ENCODE measurements around the gene COMT.
A peak's percentile ranks its signal among the peaks of the same experiment; 100 is the strongest.

The COMT gene

GRCh38 chr22:19959043-19959586 lies 17.5 kb downstream of the COMT start:
- peak; percentile 79 for DNase-seq

GRCh38 chr22:19959587-19960490 lies 18.3 kb downstream of the COMT start:
- no peak for DNase-seq

- no peak for DNase-seq
These were observed 19.1 kb downstream of the COMT start for GRCh38 chr22:19960491-19961200.

DNA sequence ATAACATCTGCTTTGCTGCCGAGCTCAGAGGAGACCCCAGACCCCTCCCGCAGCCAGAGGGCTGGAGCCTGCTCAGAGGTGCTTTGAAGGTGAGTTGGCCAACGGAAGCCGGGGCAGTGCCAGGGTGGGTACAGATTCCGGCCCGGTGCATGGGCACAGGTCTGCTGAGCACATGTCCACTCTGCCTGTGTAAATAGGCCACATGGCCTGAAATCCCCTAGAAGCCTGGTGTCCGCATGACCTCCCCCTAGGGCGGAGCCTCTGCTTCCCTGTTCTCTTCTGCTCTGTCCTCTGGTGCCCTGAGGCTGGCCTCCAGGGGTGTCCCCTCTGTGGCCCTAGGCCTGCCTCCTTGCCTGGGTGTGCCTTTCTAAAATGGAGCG lies 19.6 kb downstream of the COMT start:
- DNase-seq: no peak

- DNase-seq: no peak
These were observed 20.3 kb downstream of the COMT start for GRCh38 chr22:19961868-19962245.

DNA sequence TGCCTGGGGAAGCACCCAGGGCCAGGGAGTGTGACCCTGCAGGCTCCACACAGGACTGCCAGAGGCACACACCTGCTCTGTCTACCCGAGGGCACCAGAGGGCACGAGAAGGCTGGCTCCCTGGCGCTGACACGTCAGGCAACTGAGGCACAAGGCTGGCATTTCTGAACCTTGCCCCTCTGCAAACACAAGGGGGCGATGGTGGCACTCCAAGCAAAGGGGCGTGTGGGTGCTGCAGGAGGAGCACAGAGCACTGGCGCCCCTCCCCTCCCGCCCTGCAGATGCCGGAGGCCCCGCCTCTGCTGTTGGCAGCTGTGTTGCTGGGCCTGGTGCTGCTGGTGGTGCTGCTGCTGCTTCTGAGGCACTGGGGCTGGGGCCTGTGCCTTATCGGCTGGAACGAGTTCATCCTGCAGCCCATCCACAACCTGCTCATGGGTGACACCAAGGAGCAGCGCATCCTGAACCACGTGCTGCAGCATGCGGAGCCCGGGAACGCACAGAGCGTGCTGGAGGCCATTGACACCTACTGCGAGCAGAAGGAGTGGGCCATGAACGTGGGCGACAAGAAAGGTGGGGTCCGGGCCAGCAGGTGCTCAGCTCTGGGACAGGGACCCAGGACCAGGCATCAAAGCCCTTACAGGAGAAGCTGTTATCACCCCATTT lies 20.8 kb downstream of the COMT start:
- peak; percentile 66 for DNase-seq

DNA sequence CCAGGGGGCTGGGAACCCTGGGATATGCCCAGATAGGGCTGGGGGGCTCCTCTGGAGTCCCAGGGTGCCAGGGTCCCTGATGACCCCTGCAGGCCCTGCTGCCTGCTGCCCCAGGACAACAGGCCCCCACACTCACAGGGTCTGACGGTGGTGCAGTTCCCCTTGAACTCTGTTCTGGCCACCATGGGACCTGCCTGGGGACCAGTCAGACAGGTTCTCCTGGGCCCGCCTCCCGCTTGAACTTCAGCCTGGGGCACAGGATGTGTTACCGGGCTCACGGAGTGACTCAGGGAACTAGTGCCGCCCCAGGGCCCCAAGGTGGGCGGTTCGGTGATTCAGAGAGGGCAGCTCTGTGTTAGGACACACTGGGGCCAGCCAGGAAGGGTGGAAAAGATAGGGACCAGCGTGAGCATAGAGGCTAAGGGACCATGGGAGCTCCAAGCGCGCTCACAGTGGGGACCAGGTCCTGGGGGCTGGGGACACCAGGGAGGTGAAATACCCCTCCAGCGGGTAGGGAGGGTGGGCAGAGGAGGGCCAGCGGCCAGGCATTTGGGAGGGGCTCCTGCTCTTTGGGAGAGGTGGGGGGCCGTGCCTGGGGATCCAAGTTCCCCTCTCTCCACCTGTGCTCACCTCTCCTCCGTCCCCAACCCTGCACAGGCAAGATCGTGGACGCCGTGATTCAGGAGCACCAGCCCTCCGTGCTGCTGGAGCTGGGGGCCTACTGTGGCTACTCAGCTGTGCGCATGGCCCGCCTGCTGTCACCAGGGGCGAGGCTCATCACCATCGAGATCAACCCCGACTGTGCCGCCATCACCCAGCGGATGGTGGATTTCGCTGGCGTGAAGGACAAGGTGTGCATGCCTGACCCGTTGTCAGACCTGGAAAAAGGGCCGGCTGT lies 21.6 kb downstream of the COMT start:
- no peak for DNase-seq

DNA sequence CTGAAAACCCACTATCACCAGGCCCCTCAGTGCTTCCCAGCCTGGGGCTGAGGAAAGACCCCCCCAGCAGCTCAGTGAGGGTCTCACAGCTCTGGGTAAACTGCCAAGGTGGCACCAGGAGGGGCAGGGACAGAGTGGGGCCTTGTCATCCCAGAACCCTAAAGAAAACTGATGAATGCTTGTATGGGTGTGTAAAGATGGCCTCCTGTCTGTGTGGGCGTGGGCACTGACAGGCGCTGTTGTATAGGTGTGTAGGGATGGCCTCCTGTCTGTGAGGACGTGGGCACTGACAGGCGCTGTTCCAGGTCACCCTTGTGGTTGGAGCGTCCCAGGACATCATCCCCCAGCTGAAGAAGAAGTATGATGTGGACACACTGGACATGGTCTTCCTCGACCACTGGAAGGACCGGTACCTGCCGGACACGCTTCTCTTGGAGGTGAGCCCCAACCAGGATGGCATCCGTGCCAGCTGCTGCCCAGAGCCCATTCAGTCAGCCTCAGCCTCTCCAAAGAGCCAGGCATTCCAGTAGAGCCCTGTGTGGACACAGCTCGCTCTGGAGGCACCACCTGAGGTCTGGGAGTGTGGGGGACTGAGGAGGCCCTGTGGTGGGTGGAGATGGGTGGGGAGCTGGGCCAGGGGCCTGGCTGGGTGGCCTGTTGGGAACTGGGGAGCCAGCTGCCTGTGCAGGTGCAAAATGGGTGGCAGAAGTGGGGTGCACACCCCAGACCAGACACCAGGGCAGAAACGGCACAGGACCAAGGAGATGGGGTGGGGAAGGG lies 22.5 kb downstream of the COMT start:
- DNase-seq: no peak

DNA sequence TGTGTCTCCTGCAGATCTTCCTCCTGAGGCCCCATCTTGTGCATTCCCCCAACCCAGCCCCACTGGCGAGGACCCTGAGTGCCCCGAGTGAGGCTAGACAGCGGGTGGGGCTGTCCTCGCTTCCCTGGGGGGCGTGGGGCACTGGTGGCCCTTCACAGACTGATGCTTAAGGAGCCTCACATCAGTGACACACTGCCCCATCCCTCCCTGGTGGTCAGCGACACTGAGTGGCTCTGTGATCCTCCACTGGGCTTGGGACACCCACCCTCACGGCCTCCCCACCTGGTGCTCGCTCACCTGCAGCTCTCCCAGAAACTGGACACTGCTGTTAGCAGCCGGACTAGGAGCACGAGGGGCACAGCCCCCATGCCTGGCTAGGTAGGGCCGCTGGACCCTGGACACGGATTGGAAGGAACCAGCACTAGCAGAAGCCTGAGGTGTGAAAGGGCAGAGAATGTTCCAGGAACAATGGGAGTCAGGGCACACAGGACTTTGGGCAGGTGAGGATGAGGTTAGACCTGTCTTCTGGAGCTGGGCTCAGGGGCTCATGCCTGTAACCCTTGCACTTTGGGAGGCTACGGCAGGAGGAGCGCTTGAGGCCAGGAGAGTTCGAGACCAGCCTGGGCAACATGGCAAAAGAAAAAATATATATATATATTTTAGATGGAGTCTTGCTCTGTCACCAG lies 23.3 kb downstream of the COMT start:
- no peak for DNase-seq

GRCh38 chr22:19965771-19966709 lies 24.5 kb downstream of the COMT start:
- no peak for DNase-seq

DNA sequence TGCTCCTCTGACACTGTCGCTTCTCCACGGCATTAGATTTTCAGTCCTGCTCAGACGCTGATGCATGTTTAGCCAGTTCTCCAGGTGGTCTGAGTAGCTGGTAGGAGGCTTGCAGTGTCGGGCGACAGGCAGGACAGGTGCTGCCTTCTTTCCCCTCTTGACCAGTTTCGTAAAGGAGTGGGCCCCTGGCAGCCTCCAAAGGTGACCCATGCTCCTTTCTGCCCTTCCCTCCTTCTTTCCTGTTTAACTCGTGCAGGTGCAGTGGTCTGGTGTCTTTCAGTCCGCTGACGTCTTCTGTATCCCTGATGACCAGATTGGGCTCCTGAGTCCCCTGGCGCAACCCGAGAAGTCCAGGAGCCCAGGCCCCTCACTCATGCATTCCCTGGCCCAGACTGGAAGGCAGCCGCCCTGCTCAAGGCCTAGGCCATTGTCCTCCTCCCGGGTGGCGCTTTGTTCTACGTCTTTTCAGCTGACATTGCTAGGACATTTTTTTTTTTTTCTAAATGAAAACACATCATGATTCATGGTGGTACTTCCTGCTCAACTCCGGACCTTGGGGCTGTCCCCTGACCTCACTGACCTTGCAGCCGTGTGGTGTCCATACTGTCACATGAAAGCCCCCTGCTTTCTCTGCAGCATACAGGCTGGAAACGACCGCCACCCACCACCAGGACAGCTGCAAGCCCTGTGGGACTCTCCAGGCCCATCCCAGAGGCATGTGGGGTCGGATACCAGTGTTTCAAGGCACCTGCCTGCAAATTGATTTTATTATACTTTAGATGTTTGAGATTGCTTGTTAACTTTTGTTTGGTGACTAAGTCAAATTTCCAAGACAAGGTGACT lies 25.6 kb downstream of the COMT start:
- DNase-seq: no peak

- DNase-seq: no peak
These were observed 26.4 kb downstream of the COMT start for GRCh38 chr22:19967850-19968449.

- DNase-seq: no peak
These were observed 26.9 kb downstream of the COMT start for GRCh38 chr22:19968450-19968891.

DNA sequence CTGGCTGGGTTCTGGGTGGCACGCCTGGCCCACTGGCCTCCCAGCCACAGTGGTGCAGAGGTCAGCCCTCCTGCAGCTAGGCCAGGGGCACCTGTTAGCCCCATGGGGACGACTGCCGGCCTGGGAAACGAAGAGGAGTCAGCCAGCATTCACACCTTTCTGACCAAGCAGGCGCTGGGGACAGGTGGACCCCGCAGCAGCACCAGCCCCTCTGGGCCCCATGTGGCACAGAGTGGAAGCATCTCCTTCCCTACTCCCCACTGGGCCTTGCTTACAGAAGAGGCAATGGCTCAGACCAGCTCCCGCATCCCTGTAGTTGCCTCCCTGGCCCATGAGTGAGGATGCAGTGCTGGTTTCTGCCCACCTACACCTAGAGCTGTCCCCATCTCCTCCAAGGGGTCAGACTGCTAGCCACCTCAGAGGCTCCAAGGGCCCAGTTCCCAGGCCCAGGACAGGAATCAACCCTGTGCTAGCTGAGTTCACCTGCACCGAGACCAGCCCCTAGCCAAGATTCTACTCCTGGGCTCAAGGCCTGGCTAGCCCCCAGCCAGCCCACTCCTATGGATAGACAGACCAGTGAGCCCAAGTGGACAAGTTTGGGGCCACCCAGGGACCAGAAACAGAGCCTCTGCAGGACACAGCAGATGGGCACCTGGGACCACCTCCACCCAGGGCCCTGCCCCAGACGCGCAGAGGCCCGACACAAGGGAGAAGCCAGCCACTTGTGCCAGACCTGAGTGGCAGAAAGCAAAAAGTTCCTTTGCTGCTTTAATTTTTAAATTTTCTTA lies 27.8 kb downstream of the COMT start:
- no peak for DNase-seq

DNA sequence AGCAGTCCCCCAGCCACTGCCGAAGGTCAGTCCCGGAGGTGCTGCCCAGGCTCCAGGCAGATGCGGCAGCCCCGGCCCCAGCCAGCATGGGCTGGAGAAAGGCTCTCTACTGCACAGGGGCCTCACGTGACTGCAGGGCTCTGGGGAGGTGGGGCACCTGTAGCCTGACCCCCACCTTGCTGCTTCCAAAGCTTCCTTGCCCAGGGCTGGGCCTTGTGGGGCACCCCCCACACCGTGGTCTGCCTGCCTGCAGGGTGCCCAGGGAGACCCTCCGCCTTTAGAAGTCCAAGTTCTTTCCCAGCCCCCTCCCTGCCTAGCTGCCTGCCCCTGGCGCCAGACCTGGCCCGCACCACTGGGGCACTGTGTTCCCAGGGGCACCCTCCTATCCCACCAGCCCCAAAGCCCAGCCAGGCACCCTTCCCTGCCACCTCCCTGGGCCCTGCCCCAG lies 28.5 kb downstream of the COMT start:
- DNase-seq: no peak

- DNase-seq: peak; percentile 80
These were observed 29.1 kb downstream of the COMT start for GRCh38 chr22:19970479-19971275.
